HepG2 (cell line): ENCODE data around the gene PRRT2. TPM values are rescaled to one million over a fixed set of nuclear protein-coding genes. Genes with fewer than 3 reads are reported as not detected.

Source experiments
- ATAC-seq: fragments of 200-7000 bp; cut with Tn5 transposase; 3 replicates; pipeline ENCODE4 v1.9.1; 2020; ENCODE audit warnings: mild to moderate bottlenecking, moderate library complexity
- BruUV-seq: library from RNA; stranded (reverse); fragments of 400-500 nt; replicated peaks from 2 replicates; lab custom pipeline; 2021; lab: Mats Ljungman, UMichigan
- CTCF ChIA-PET: fragments of 300-600 bp; formaldehyde crosslinking; extraction: SDS; loops from one replicate; lab custom pipeline; 2021; ENCODE audit warnings: low total read pairs, inconsistent platforms, low intra/inter-chr PET ratio; lab: Yijun Ruan, JAX
- POLR2A ChIA-PET: fragments of 350-600 bp; sonication (Branson Sonifier 250); formaldehyde crosslinking; loops from one replicate; lab custom pipeline; 2020; ENCODE audit warnings: antibody characterized with exemption, inconsistent platforms; lab: Yijun Ruan, JAX
- DNase-seq: peaks from one replicate; pipeline ENCODE4 v3.0.0-alpha.2; 2015; ENCODE audit warnings: low spot score
- FAIRE-seq: peaks from 3 replicates; lab custom pipeline; 2011; peaks lifted over from hg19 to GRCh38; lab: Jason Lieb, UNC
- H2AFZ ChIP-seq: one replicate; pipeline ENCODE4 v1.6.1; 2011; ENCODE audit warnings: low read length, inconsistent platforms
- H3K27ac ChIP-seq: fragments of 300-600 bp; 3 replicates; pipeline ENCODE4 v1.8.0; 2011; ENCODE audit warnings: mixed run types, mild to moderate bottlenecking, mixed read lengths, low read length, inconsistent platforms; ENCODE audit not compliant: insufficient read depth; ENCODE audit errors: extremely low read length
- H3K27me3 ChIP-seq, 2 experiments: fragments of 200-600 bp in 1 of 2; 2 replicates in 1 of 2; 3 replicates in 1 of 2; pipeline versions ENCODE4 v1.6.0 to v1.8.0; 2011; ENCODE audit warnings: low read length in 2 of 2, mild to moderate bottlenecking in 2 of 2, moderate library complexity in 2 of 2, inconsistent platforms in 1 of 2; ENCODE audit not compliant: insufficient read depth in 2 of 2, control insufficient read depth in 1 of 2
- H3K36me3 ChIP-seq, 2 experiments: fragments of 200-600 bp in 1 of 2; replicated peaks in 1 of 2; 2 replicates in 1 of 2; 3 replicates in 1 of 2; pipeline versions ENCODE4 v1.5.1 to v1.8.0; 2011; ENCODE audit warnings: low read length in 2 of 2, inconsistent platforms in 1 of 2; ENCODE audit not compliant: insufficient read depth in 2 of 2, control insufficient read depth in 1 of 2
- H3K4me1 ChIP-seq: 2 replicates; pipeline ENCODE4 v1.5.1; 2012; ENCODE audit warnings: low read length, inconsistent platforms; ENCODE audit not compliant: insufficient read depth
- H3K4me2 ChIP-seq: 2 replicates; pipeline ENCODE4 v1.6.0; 2011; ENCODE audit warnings: low read depth, low read length, inconsistent platforms
- H3K4me3 ChIP-seq, 3 experiments: fragments of 200-600 bp in 1 of 3; sonication (generic), shearing (Covaris generic) in 1 of 3; replicated peaks in 1 of 3; 2 replicates each; pipeline ENCODE4 v1.5.1; 2011 to 2016; ENCODE audit warnings: low read length in 3 of 3, inconsistent platforms in 2 of 3, low read depth in 2 of 3, mild to moderate bottlenecking in 2 of 3, control low read depth in 1 of 3, mixed read lengths in 1 of 3; ENCODE audit not compliant: insufficient read depth in 1 of 3
- H3K79me2 ChIP-seq: one replicate; pipeline ENCODE4 v1.6.1; 2011; ENCODE audit warnings: low read length, inconsistent platforms; ENCODE audit not compliant: insufficient read depth
- H3K9ac ChIP-seq: 2 replicates; pipeline ENCODE4 v1.6.0; 2011; ENCODE audit warnings: mild to moderate bottlenecking, low read depth, low read length, inconsistent platforms; ENCODE audit not compliant: insufficient read depth
- H3K9me3 ChIP-seq: 2 replicates; pipeline ENCODE4 v1.5.1; 2012; ENCODE audit warnings: mild to moderate bottlenecking, low read length
- H4K20me1 ChIP-seq: 2 replicates; pipeline ENCODE4 v1.6.0; 2011; ENCODE audit warnings: inconsistent platforms, mild to moderate bottlenecking, low read length, moderate library complexity; ENCODE audit not compliant: insufficient read depth
- AKAP8 ChIP-seq: sonication (generic); formaldehyde crosslinking; IDR thresholded peaks from 2 replicates; pipeline ENCODE4 v1.5.1; 2020; ENCODE audit warnings: mild to moderate bottlenecking, missing genetic modification reagents
- BRCA1 ChIP-seq: sonication (generic); formaldehyde crosslinking; IDR thresholded peaks from 2 replicates; pipeline ENCODE4 v1.4.0; 2020; ENCODE audit warnings: missing genetic modification reagents
- CHCHD3 ChIP-seq: sonication (generic); formaldehyde crosslinking; IDR thresholded peaks from 2 replicates; pipeline ENCODE4 v1.8.0; 2022; ENCODE audit warnings: mild to moderate bottlenecking, missing genetic modification reagents, moderate library complexity
- HHEX ChIP-seq: IDR thresholded peaks from 2 replicates; pipeline ENCODE4 v1.6.1; 2016; ENCODE audit warnings: control low read depth
- HOXA7 ChIP-seq: sonication (generic); formaldehyde crosslinking; IDR thresholded peaks from 2 replicates; pipeline ENCODE4 v1.8.1; 2022; ENCODE audit warnings: mild to moderate bottlenecking, missing genetic modification reagents, moderate library complexity
- KDM5B ChIP-seq: sonication (generic); formaldehyde crosslinking; IDR thresholded peaks from 2 replicates; pipeline ENCODE4 v1.4.0; 2020; ENCODE audit warnings: missing genetic modification reagents, mild to moderate bottlenecking, borderline replicate concordance
- KLF12 ChIP-seq: sonication (generic); formaldehyde crosslinking; IDR thresholded peaks from 2 replicates; pipeline ENCODE4 v1.4.0; 2020; ENCODE audit warnings: missing genetic modification reagents, borderline replicate concordance
- MAX ChIP-seq: IDR thresholded peaks from 2 replicates; pipeline ENCODE4 v1.6.1; 2012; ENCODE audit warnings: inconsistent platforms
- TBX3 ChIP-seq: fragments of 450-650 bp; IDR thresholded peaks from 2 replicates; pipeline ENCODE4 v1.6.1; 2017; ENCODE audit warnings: antibody characterized with exemption, mild to moderate bottlenecking, inconsistent platforms, borderline replicate concordance
- U2AF2 ChIP-seq: fragments of 200-400 bp; formaldehyde crosslinking; IDR thresholded peaks from 2 replicates; pipeline ENCODE4 v1.6.1; 2017; ENCODE audit warnings: low read depth, mild to moderate bottlenecking, low read length
- ZFP36L2 ChIP-seq: sonication (generic); formaldehyde crosslinking; IDR thresholded peaks from 2 replicates; pipeline ENCODE4 v1.4.0; 2020; ENCODE audit warnings: missing genetic modification reagents
- ZNF460 ChIP-seq: sonication (generic); formaldehyde crosslinking; IDR thresholded peaks from 2 replicates; pipeline ENCODE4 v1.5.1; 2020; ENCODE audit warnings: missing genetic modification reagents, mild to moderate bottlenecking, borderline replicate concordance
- ZNF766 ChIP-seq: sonication (generic); formaldehyde crosslinking; IDR thresholded peaks from 2 replicates; pipeline ENCODE4 v1.5.0; 2020; ENCODE audit warnings: missing genetic modification reagents, borderline replicate concordance
- ZNF768 ChIP-seq: sonication (generic); formaldehyde crosslinking; IDR thresholded peaks from 2 replicates; pipeline ENCODE4 v1.4.0; 2020; ENCODE audit warnings: missing genetic modification reagents
- WGBS: methylation state at CpG from one replicate; pipeline ENCODE4 v1.1.6; 2017; ENCODE audit warnings: low lambda C conversion rate; 5-methylcytosine and 5-hydroxymethylcytosine counted together
- in situ Hi-C: cut with HindIII; loops from 2 replicates; pipeline ENCODE4 v1.10.0; 2017; ENCODE audit warnings: low pct_unique_long_range_greater_than_20kb; ENCODE audit not compliant: extremely low pct_ligation_motif_present
- intact Hi-C: fragments of 100-400 bp; cut with micrococcal nuclease; formaldehyde crosslinking; loops from one replicate; pipeline ENCODE4 v1.10.0; 2022; ENCODE audit not compliant: unreplicated experiment
- polyA plus RNA-seq, 8 experiments: library from polyadenylated mRNA; depleted of rRNA in 3 of 8; stranded (reverse) in 7 of 8; unstranded in 1 of 8; fragments of >200 nt; fragmentation: Illumina TruSeq in 4 of 8; extraction: Trizol in 4 of 8; gene quantifications; 2 replicates each; pipeline versions ENCODE4 v1.2.1 to v1.2.3, GENCODE V29; 2011 to 2016; ENCODE audit warnings: low read depth in 4 of 8, missing spikeins in 1 of 8, mixed read lengths in 1 of 8; ENCODE audit not compliant: insufficient read depth in 1 of 8
- total RNA-seq, 5 experiments: library from RNA; depleted of rRNA; stranded (reverse); fragments of >200 nt; fragmentation: Illumina TruSeq; extraction: Trizol; gene quantifications; 2 replicates each; pipeline ENCODE4 v1.2.3, GENCODE V29; 2016; ENCODE audit warnings: low read depth in 1 of 5
- TF ChIP-seq, protein P1 (sequence below): sonication (generic); formaldehyde crosslinking; IDR thresholded peaks from 2 replicates; pipeline ENCODE4 v1.4.0; 2020; ENCODE audit warnings: missing genetic modification reagents, borderline replicate concordance

Gene PRRT2
- total and polyA plus RNA-seq, 2 of the 13 experiments (the other 11 are each of a cell fraction or from before 2014, with no cell fraction given): 0.51 to 1.1 TPM

DNA sequence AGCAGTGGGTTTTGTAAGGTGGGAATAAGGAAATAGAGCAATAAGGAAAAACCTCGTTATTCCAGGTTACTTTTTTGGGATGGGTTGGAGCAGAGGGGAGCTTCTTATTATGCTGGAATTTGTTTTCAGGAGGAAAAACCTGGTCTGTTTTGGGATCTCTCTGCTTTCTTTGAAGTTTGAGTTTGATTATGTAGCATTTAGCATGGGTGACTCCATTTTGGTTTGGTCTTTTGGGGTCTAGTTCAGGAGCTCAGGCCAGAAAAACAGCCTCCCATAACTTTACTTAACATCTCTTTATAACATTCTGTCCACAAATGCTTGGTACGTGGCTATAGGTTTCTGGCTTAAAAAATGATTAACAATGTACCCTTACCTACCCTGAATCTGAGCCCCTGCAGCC is 42.5 kb upstream of the PRRT2 start:
- CTCF ChIA-PET: no interaction called here
- no peak for ATAC-seq

DNA sequence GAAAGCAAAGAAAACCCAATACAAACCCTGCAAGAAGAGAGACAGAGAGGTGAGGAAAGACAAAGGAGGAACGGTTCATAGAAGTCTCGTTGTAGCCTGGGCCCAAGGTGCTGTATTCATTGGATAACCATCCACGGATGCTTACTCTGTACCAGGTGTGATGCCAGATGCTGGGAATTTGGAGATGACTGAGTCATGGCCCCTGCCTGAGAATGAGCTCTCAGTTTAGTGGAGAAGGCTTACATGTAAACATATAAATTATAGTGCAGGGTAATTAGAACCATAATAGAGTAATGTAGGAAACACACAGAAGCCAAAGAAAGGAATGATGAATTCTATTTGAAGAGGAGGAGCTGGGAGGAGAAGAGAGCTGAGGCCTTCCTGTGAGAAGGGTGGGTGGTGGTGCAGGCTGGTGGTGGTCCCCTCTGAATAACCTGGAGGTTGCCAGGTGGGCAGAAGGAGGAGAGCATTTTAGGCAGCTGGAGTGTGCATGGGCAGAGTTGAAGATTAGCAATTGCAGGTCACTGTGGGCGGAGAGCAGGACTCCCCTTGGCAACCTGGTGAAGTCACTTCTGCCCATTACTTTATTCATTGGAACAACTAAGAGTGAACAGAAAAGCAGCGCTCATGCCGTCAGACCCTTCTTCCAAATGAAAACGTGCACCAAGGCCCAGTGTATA is 41.6 kb upstream of the PRRT2 start:
- FAIRE-seq: no peak
- ChIA-PET POLR2A (interaction anchor here (1.1 kb wide), 1 partner anchor 12 kb away, joined by 4 read pairs; no protein-coding TSS in a partner anchor), CTCF (no interaction called here)
- Histone ChIP-seq H3K79me2 (no peaks in the 10 kb centered on the region), H2AFZ (no peak overlapping the region), H3K27ac (no peak overlapping the region), H3K9ac (no peak overlapping the region), H3K9me3 (no peaks in the 10 kb centered on the region), H4K20me1 (no peaks in the 10 kb centered on the region), H3K27me3 (no peaks in the 10 kb centered on the region; a peak in 1 of 5 replicates), H3K36me3 (no peaks in the 10 kb centered on the region), H3K4me1 (peaks cover 68% of the 10 kb centered on the region), H3K4me2 (no peak overlapping the region), H3K4me3 (no peak overlapping the region)
- WGBS: 51% methylated on average over 7 of the region's 7 CpGs
- DNase-seq: no peak
- ATAC-seq: no peak
- in situ Hi-C loops (no loop called here), intact Hi-C loops (no loop called here)
- no TSS peak for BruUV-seq
- TF ChIP-seq HHEX (no peak), BRCA1 (no peak), CHCHD3 (CRISPR knock-in tag) (no peak), U2AF2 (no peak), ZNF460 (CRISPR knock-in tag) (no peak), MAX (no peak), KDM5B (CRISPR knock-in tag) (no peak), AKAP8 (CRISPR knock-in tag) (no peak), ZFP36L2 (no peak), KLF12 (CRISPR knock-in tag) (no peak), ZNF766 (CRISPR knock-in tag) (no peak)
- TF ChIP-seq, protein P1, sequence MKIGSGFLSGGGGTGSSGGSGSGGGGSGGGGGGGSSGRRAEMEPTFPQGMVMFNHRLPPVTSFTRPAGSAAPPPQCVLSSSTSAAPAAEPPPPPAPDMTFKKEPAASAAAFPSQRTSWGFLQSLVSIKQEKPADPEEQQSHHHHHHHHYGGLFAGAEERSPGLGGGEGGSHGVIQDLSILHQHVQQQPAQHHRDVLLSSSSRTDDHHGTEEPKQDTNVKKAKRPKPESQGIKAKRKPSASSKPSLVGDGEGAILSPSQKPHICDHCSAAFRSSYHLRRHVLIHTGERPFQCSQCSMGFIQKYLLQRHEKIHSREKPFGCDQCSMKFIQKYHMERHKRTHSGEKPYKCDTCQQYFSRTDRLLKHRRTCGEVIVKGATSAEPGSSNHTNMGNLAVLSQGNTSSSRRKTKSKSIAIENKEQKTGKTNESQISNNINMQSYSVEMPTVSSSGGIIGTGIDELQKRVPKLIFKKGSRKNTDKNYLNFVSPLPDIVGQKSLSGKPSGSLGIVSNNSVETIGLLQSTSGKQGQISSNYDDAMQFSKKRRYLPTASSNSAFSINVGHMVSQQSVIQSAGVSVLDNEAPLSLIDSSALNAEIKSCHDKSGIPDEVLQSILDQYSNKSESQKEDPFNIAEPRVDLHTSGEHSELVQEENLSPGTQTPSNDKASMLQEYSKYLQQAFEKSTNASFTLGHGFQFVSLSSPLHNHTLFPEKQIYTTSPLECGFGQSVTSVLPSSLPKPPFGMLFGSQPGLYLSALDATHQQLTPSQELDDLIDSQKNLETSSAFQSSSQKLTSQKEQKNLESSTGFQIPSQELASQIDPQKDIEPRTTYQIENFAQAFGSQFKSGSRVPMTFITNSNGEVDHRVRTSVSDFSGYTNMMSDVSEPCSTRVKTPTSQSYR (CRISPR knock-in tag): no peak

More for the DNA sequence above, 42.5 kb upstream of the PRRT2 start:
- Histone ChIP-seq H3K4me3 (no peak overlapping the region), H3K36me3 (no peaks in the 10 kb centered on the region), H3K4me1 (peaks cover 74% of the 10 kb centered on the region), H3K9me3 (no peaks in the 10 kb centered on the region), H3K4me2 (no peak overlapping the region), H3K79me2 (no peaks in the 10 kb centered on the region), H2AFZ (no peak overlapping the region), H3K27me3 (no peaks in the 10 kb centered on the region; a peak in 1 of 5 replicates), H3K27ac (no peak overlapping the region), H3K9ac (no peak overlapping the region), H4K20me1 (no peaks in the 10 kb centered on the region)
- POLR2A ChIA-PET: interaction anchor here (1.1 kb wide), 1 partner anchor 11 kb away, joined by 4 read pairs; no protein-coding TSS in a partner anchor
- TF ChIP-seq ZNF768 (CRISPR knock-in tag): no peak
- no peak for TF ChIP-seq TBX3
- no peak for TF ChIP-seq HOXA7
- no peak for DNase-seq
- no TSS peak for BruUV-seq
- WGBS: 77% methylated on average over 2 of the region's 2 CpGs
- intact Hi-C loops (no loop called here), in situ Hi-C loops (no loop called here)
- no peak for FAIRE-seq
